IMR-90 (cell line): ENCODE measurements around the gene CDC40. TPM values are rescaled to one million over a fixed set of nuclear protein-coding genes. Genes with fewer than 3 reads are reported as not detected.

ENCODE experiments used
- polyA plus RNA-seq, 3 experiments: library from polyadenylated mRNA; depleted of rRNA; stranded (reverse); fragments of >200 nt; gene quantifications; 2 replicates each; pipeline ENCODE4 v1.2.3, GENCODE V29; 2012; ENCODE audit warnings: low replicate concordance in 1 of 3
- total RNA-seq: library from RNA; depleted of rRNA; stranded (reverse); fragments of >200 nt; gene quantifications from 2 replicates; pipeline ENCODE4 v1.2.3, GENCODE V29; 2012
- TF ChIP-seq, protein P1 (sequence below): fragments of 150-350 bp; IDR thresholded peaks from 2 replicates; pipeline ENCODE4 v1.6.1; 2017; ENCODE audit warnings: mild to moderate bottlenecking, antibody characterized with exemption, low read length, low read depth

Gene CDC40
- total and polyA plus RNA-seq, 2 of the 4 experiments (the other 2 are of a cell fraction), result 7.0 to 16.8 TPM

GRCh38 chr6:110178626-110179405, 1.4 kb upstream of the CDC40 start (continued):
- TF ChIP-seq, protein P1, sequence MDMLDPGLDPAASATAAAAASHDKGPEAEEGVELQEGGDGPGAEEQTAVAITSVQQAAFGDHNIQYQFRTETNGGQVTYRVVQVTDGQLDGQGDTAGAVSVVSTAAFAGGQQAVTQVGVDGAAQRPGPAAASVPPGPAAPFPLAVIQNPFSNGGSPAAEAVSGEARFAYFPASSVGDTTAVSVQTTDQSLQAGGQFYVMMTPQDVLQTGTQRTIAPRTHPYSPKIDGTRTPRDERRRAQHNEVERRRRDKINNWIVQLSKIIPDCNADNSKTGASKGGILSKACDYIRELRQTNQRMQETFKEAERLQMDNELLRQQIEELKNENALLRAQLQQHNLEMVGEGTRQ, result no peak
